ENCODE data around the gene VAPB.

Gene VAPB

DNA sequence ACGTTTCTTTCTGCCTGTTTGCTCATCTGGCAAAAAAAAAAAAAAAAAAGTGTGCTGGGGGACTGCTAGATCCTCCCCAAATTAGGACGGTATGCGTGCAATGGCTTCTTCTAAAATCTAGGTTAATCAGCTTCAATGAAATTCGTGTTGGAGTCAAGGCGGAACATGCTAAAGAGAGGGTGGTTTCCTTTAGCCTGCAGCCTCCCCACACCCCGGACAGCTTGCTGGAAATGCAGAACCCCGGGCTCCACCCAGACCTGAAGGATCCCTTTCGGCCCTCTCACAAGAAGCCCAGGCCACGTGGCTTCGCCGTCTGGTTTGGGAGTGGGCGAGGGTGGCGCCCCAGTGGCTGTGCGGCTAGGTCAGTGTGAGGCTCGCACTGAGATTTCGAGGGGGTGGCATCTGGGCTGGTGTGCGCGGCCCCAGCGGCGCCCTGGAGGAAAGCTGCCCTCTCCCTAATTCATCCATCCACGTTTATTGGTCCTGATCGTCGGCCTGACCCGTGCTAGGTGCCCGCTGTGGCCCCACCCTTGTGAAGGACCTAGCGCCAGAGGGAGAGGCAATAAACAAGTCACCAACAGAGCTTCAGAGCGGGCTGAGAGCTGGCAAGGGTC lies 77.2 kb downstream of the VAPB start:
- DNase-seq (ENCODE audit: extremely low read depth, low read depth), result no peak

DNA sequence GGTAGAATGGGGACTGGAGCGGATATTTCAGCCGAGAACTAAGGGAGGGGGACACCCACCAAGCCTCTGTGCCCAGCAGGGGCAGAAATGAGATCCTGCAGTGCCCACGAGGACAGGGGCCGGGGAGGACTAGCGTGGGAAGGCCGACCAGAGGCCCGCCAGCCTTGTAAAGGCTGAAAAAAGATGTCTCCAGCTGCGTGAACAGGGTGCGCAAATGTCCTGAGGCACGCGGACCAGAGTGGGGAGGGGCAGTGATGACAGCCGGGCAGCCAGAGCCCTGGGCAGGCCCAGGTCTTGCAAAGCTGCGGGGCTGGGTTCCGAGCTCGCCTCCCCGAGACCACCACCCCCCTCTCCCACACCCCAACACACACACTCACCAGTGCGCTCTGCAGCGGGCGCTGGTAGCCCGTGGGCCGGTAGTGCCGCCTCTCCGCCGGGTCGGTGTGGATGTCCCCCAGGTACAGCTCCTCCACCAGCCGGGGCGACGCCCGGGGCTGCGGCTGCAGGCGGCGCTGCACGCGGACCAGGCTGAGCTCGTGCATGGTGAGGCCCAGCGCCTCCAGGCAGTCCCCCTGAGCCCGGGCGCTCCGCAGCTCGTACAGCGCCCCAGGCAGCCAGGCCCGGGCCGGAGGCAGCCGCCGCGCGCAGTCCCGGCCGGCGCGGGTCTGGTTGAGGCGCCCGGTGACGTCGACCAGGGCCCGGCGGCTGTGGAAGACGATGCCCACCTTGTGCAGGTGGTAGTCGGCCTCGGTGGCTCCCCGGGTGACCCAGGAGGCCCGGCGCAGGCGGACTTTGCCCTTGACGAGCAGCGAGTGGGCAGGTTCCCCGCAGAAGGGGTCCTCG lies 77.9 kb downstream of the VAPB start:
- TF ChIP-seq, protein P1, sequence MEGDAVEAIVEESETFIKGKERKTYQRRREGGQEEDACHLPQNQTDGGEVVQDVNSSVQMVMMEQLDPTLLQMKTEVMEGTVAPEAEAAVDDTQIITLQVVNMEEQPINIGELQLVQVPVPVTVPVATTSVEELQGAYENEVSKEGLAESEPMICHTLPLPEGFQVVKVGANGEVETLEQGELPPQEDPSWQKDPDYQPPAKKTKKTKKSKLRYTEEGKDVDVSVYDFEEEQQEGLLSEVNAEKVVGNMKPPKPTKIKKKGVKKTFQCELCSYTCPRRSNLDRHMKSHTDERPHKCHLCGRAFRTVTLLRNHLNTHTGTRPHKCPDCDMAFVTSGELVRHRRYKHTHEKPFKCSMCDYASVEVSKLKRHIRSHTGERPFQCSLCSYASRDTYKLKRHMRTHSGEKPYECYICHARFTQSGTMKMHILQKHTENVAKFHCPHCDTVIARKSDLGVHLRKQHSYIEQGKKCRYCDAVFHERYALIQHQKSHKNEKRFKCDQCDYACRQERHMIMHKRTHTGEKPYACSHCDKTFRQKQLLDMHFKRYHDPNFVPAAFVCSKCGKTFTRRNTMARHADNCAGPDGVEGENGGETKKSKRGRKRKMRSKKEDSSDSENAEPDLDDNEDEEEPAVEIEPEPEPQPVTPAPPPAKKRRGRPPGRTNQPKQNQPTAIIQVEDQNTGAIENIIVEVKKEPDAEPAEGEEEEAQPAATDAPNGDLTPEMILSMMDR (IDR thresholded peaks at IDR 0.05; ENCODE audit: low read depth, low read length), result no peak
- no peak for DNase-seq (ENCODE audit: extremely low read depth, low read depth)

More for the DNA sequence above, 77.2 kb downstream of the VAPB start:
- TF ChIP-seq, protein P1 (IDR thresholded peaks at IDR 0.05; ENCODE audit: low read depth, low read length), result no peak

DNA sequence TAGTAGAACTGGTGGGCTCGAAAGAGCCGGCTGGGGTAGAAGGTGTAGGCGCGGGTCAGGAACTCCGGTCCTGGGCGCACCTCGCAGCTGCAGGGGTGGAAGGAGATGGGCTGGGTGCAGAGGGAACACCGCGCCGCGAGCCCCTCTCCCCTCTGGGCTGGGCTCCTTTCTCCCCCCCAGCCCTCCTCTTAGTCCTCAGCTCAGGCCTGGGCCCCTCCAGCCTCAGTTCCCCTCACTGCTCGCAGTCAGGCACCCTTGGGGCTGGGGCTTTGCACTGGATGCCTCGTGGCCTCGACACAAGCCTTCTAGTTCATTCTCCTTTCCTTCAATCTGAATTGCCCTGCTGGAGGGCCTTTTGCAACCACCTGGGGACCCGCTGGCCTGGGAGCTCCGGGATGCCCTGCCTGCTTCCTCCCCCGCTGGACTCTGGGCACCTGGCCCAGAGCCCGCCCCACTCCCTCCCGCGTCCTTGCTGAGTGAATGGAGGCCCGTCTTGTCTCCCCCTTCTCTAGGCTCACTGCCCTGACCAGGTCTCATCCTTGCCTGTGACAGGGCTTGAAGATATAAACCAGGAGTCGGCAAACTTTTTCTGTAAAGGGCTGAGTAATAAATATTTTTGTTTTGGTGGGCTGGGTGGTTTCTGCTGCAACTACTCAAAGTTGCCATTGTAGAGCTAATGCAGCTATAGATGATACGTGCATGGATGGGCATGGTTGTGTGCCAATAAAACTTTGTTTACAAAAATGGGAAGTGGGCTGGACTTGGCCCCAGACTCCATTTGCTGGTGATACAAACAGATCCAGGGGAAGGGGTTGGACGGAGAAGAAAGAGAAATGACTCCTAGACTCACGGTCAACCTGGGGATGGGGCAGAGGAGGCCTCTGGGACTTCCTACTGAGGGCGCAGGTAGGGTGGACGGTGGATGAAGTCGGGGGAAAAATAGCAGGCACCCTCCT lies 78.8 kb downstream of the VAPB start:
- DNase-seq (ENCODE audit: extremely low read depth, low read depth), result no peak
- TF ChIP-seq, protein P1 (IDR thresholded peaks at IDR 0.05; ENCODE audit: low read depth, low read length), result no peak

DNA sequence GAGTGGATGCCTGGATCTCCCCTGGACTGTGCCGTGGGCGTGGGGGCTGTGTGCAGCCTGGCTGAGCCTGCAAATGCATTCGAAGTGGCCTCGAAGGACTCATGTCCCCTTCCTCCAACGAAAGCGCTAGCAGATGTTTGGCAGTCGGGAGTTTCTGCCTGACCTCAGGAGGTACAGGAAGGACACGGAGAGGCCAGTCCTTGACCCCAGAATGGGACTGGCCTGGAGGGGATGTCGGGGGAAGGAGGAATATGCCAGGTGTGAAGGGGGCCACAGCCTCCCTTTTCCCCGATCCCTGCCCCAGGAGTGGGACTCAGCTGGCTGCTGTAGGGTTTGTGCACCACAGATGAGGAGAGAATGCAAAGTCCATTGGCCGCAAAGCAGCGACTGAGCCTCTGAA lies 80.6 kb downstream of the VAPB start:
- TF ChIP-seq, protein P1 (IDR thresholded peaks at IDR 0.05; ENCODE audit: low read depth, low read length), result no peak
- no peak for DNase-seq (ENCODE audit: extremely low read depth, low read depth)

DNA sequence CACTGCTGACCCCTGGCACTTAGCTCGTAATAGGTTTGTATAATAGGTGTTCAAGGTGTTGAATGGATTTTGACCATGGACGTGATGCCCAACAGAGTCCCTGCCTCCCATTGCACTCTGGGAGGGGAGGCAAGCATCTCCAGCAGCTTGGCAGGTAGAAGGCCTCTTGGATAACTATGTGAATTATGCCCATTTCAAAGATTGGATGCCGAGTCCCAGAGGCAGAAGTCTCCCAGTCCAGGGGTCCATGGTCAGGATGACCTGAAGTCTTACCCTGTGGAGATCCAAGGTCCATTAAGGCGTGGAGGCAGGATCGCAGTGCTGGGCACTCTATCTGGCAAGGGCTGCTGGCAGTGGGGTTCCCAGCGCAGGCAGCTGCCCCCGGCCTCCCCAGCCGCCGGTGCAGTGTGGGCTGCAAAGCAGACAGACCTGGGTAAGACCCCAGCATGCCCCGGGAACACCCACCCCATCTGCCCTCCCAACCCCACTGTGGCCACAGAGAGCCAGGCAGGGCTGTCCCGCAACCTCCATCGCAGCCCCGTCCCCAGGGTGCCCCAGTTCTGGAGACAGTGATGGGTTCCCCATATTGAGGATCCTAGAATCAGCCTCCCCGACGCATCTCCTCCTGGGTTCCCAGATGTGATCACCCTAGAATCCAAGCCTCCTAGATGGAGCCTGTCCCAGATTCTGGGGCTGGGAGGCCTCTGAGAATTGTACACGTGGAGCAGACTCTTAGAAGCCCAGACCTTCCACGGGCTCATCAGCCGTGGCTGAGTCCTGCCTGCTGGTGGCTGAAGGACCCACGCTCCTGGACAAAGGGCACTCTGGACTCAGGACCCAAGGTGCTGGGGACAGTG lies 81.5 kb downstream of the VAPB start:
- TF ChIP-seq, protein P1 (IDR thresholded peaks at IDR 0.05; ENCODE audit: low read depth, low read length), result no peak
- no peak for DNase-seq (ENCODE audit: extremely low read depth, low read depth)

DNA sequence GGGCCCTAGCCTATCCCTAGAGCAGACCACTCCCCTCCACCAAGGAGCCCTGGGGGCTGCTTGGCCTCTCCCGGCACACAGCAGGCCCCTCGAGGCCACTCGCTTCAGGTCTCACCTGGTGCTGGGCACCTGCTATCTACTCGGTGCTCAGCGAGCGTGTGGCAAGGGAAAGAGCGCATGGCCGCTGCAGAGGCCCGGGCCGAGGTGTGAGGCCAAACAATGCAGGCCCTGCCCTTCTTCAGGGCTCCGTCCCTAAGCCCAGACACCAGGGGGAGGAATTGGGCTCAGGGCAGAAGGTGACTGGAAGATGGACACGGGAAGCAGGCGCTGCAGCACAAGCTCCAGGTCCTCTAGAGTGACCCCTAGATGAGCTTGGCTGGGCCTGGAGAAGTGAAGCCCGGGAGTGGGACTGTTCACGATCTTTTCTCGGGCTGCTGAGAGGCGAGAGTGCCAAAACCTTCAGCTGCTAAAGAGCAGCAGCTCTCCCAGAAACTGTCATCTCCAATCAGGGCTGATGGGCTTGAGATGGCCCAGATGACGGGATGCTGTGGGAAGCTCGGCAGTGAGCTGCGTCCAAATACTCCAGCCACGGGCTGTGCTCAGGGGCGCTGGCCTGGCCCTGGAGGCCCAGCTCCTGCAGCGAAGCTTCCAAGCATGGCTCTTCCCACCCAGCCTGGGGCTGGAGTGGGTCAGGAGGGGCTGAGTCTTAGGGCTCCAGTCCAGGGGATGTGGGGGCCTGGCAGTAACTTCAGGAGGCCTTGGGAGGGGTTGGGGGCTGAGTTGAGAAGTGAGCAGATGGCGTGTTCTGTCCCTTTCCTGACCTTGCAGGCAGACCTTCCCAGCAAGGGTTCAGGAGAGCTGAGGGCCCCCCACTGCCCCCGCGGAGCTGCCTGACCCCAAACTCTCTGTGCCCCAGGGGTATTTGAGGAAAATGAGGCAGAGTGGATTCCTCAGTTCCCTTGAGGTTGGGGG lies 82.5 kb downstream of the VAPB start:
- peak; percentile 51 for DNase-seq (ENCODE audit: extremely low read depth, low read depth)
- TF ChIP-seq, protein P1 (IDR thresholded peaks at IDR 0.05; ENCODE audit: low read depth, low read length), result no peak; the same call in none of the 2 replicates

Data from AG09319 (cell line).